ENCODE results near the gene IFI27L1.

- TF ChIP-seq POLR2A (IDR thresholded peaks at IDR 0.05; ENCODE audit: low read depth, low read length) (no peak; the same call in 1 of the 2 replicates), POLR2AphosphoS5 (IDR thresholded peaks at IDR 0.05; ENCODE audit: low read depth, low read length) (no peak), TAF1 (IDR thresholded peaks at IDR 0.05; ENCODE audit: borderline replicate concordance, low read depth, low read length) (no peak)
Observed at GRCh38 chr14:94043756-94044475, 37.2 kb upstream of the IFI27L1 start.
